Stimulated activated CD8-positive, alpha-beta memory T cell treated with anti-CD3 and anti-CD28 coated beads, Interleukin-7, amount 100 ng/mL, for 1 hour (primary cell): ENCODE results near the gene ARID4B.
"Not testable (repeated sequence)": the region's sequence is repeated elsewhere in the genome, so short reads cannot be mapped to it uniquely, and the experiment has no call there.

ENCODE experiments used
- DNase-seq, 2 donors: peaks; one replicate each; pipeline ENCODE4 v3.0.0-alpha.2; 2020; ENCODE audit warnings: low read depth in 2 of 2

The ARID4B gene, protein sequence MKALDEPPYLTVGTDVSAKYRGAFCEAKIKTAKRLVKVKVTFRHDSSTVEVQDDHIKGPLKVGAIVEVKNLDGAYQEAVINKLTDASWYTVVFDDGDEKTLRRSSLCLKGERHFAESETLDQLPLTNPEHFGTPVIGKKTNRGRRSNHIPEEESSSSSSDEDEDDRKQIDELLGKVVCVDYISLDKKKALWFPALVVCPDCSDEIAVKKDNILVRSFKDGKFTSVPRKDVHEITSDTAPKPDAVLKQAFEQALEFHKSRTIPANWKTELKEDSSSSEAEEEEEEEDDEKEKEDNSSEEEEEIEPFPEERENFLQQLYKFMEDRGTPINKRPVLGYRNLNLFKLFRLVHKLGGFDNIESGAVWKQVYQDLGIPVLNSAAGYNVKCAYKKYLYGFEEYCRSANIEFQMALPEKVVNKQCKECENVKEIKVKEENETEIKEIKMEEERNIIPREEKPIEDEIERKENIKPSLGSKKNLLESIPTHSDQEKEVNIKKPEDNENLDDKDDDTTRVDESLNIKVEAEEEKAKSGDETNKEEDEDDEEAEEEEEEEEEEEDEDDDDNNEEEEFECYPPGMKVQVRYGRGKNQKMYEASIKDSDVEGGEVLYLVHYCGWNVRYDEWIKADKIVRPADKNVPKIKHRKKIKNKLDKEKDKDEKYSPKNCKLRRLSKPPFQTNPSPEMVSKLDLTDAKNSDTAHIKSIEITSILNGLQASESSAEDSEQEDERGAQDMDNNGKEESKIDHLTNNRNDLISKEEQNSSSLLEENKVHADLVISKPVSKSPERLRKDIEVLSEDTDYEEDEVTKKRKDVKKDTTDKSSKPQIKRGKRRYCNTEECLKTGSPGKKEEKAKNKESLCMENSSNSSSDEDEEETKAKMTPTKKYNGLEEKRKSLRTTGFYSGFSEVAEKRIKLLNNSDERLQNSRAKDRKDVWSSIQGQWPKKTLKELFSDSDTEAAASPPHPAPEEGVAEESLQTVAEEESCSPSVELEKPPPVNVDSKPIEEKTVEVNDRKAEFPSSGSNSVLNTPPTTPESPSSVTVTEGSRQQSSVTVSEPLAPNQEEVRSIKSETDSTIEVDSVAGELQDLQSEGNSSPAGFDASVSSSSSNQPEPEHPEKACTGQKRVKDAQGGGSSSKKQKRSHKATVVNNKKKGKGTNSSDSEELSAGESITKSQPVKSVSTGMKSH (N-terminal part only)

DNA sequence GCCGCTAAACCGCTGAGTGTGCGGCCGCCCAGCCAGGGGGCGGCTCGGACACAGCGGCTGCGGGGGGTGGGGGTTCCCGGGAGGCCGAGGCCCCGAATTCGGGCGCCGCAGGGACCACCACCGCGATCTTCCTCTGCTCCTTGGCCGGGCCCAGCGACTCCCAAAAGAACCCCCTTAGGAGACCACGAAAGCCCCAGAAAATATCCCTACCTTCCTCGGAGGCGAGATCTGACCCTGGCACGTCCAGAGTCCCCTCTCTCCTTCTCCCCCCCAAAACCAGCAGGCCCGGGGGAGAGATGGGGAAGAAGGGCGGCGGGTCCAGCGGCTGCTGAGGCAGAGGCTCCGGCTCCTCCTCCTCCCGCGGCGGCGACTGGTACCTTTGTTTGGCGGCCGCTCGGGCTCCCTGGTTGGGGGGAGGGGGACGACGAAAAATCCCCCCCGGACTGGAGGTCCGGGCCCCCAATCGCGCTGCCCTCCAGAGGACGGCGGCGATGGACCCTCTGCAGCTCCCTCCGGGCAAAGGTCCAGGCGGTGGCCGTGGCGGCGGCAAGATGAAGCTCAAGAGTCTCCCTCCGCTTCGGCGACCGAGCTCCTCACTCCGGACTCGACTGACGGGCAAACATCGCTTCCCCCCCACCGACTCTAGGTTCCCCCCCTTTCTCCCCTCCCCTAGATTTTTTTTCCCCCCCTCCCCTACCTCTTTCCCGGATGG is at the start of gene ARID4B:
ARID4B (minus strand) TSS at position 621 of the 712 bp plus-strand sequence. CDS start 1,260 bp downstream, outside the sequence.
- peak in 1 of 2 donors; percentile 49 for DNase-seq

DNA sequence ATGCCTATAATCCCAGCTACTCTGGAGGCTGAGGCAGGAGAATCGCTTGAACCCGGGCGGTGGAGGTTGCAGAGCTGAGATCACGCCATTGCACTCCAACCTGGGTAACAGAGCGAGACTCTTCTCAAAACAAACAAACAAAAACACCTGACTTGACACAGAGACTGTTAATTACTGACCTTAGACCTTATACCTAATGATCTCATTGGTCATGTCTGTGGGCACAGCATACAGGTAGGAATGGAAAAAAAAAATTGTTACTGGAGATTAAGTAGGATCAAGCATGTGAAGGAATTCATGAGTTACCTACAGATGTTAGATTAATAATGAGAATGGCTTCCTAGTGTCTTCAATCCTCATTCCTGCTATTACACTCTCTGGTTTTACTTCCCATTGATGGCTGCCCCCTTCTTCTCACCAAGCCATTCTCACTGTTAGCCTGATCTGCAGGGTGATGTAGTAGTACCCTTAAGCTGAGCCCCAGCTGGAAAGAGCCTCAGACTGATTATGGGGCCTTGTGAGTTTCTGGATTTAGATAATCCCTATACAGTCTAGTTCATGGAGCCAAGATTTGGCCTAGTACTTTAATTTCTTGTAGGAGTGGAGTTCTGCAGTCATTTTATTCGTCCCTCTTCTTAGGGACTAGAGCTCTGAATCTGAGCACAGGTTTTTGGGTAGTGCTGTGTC is 48.1 kb upstream of the ARID4B start:
- DNase-seq, result no peak

DNA sequence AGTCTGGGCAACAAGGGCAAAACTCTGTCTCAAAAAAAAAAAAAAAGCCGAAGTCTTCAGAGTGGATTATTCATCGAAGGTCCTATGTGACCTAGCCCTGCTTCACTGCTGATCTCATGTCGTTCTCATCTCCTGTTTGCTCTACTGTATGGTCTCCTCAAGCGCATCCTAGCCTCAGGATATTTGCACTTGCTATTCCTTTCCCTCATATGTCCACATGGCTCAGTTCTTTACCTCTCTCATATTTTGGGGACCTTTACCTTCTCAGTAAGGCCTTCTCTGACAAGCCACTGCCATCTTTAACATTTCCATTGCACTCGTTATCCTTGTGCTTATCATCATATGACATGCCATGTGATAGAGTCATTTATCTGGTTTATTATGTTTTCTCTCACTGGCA is 41.8 kb upstream of the ARID4B start:
- no peak for DNase-seq

DNA sequence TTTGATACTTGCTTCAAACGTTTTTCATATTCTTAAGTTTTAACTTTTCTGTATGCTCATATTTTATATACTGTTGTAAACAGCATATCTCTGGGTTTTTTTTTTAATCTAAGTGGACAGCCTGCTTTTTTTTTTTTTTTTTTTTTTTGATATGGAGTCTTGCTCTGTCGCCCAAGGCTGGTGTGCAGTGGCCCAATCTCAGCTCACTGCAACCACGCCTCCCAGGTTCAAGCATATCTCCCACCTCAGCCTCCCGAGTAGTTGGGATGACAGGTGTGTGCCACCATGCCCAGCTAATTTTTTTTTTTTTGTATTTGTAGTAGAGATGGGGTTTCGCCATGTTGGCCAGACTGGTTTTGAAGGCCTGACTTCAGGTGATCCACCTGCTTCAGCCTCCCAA is 40.4 kb upstream of the ARID4B start:
- DNase-seq, result no peak

DNA sequence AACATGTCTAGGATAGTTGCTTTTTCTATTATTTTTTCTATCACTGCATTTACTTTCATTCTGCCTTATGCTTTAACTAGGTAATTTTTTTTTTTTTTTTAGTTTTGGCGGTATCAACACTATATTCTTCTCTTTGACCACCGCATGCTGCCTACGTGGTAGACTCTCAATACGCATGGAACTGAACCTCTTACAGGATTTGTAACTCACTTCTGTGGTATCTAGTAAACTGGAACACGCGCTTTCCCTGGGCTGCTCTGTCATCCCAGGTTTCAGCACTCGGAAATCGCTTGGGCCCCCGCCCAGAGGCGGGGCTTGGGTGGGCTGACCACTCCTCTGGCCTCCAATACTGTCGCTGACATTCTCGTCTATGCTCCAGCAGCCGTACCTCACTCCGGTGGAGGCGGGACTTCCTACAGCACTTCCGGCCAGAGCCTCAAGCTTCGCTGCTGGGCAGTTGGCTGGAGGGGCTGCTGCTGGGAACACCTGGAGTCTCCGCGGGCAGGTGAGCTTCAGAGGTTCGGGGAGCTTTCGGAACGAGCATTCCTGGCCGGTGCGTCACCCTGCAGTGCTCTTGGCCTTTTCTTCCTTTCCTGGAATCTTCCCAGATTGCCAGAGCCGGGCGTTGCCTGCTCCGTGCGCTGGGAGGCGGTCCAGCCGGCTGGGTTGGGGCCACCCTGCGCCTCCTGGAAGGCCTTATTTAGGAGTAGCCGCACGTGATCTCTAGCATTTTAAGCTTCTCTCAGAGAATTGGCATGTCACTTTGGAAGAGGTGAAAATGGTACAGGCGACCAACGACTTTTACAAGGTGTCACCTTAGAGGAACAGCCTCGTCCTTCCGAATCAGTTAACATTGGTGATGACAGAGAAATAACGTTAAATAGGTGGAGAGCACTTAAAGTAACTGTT is 39.3 kb upstream of the ARID4B start, which contains the start of gene TBCE:
TBCE (plus strand) TSS at position 428 of the 909 bp plus-strand sequence. CDS start 12,623 bp downstream, outside the sequence.
- peak; percentile 64 to 66 for DNase-seq

DNA sequence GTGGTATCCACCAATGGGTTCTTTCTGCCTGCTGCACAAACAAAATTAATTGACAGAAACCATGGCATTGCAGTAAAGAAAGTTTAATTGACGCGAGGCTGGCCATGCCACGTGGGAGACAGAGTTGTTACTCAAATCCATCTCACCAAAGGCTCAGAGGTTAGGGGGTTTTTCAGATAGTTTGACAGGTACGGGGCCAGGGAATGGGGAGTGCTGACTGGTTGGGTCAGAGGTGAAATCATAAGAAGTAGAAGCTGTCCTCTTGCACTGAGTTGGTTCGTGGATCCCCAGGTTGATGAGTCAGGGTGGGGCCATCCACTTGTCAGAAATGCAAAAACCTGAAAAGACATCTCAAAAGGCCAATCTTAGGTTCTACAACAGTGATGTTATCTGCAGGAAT is 38.3 kb upstream of the ARID4B start:
- DNase-seq, result no peak

DNA sequence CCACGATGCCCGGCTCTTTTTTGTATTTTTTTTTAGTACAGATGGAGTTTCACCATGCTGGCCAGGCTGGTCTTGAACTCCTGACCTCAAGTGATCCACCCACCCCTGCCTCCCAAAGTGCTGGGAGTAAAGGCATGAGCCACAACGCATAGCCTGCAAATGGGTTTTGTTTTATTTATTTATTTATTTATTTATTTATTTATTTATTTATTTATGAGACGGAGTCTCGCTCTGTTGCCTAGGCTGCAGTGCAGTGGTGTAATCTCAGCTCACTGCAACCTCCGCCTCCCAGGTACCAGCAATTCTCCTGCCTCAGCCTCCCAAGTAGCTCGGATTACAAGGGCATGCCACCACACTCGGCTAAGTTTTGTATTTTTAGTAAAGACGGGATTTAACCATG is 36.2 kb upstream of the ARID4B start:
- not testable (repeated sequence) for DNase-seq

DNA sequence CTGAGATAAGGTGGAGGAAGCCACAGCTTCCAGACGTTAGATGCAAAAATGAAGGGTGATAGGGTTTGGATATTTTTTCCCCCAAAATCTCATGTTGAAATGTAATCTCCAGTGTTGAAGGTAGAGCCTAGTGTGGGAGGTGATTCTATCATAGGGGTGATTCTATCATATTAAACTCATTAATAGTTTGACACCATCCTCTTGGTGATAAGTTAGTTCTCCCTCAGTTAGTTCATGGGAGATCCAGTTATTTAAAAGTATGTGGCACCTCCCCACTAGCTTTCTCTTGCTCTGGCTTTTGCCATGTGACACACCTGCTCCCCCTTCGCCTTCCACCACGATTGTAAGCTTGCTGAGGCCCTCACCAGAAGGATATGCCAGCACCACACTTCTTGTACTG is 30.9 kb upstream of the ARID4B start:
- DNase-seq, result no peak

DNA sequence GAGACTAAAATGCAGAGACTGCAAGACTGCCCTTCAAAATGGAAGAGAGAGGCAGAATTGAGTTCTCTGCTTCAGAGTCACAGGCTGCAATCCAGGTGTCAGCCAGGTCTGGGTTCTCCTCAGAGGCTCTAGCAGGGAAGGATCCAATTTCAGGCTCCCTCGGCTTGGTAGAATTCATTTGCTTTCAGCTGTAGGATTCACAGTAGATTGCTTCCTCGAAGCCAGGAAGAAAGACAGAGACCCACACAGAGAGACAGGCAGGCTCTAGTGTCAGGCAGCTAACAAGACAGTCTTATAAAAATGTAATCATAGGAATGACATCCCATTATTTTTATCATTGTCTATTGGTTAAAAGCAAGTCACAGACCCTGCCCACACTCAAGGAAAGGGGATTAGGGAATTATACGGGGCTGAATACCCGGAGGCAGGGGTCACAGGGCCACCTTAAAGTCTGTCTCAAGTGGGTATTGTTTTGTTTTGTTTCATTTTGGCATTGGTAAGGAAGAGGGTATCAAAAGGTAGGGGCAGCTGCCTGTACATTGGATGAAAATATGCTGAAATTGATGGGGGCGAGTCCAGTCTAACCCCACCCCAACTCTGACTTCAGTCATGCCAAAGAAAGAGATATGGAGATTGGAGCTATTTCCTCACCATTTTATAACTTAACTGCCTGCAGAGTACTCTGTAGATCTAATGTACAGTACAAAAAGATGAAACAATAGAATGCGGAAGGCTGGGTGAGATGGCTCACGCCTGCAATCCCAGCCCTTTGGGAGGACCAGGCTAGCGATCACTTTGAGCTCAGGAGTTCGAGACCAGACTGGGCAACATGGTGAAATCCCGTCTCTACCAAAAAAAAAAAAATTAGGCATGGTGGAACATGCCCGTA is 29.8 kb upstream of the ARID4B start:
- no peak for DNase-seq

DNA sequence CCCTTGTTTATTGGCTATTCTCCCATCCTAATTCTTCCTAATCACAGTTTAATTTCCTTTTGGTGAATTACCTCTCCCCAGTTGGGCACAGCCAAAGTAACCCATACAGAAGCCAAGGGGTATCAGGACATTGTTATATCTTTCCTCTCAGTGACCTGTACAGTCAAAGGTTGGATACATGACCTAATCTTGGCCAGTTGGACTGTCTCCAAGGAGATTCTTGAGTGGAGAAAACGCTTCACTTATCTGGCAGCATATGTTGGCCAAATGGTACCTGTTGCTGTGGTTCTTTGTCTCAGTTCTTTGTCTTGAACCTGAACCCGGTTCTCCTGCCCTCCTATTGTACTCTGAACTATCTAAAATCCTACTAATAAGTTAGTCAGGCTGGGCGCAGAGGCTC is 23.9 kb upstream of the ARID4B start:
- no peak for DNase-seq

DNA sequence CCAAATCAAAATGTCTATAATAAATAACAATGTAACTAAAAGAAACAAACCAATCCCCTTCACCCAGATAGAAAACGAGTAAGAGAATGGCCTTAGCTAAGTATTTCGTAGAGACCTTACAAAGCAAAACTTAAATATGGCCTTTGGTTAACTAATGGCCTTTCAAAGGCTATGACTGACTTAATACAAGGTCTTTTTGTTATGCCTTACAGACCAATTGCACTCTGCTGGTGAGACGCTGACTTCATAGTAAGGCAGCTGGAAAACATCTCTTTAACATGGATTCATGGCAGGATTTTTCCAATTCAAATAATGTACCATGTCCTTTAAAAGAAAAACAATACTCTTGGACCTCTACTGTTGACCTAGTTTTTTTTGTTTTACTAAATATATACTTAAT is 23.5 kb upstream of the ARID4B start:
- no peak for DNase-seq

DNA sequence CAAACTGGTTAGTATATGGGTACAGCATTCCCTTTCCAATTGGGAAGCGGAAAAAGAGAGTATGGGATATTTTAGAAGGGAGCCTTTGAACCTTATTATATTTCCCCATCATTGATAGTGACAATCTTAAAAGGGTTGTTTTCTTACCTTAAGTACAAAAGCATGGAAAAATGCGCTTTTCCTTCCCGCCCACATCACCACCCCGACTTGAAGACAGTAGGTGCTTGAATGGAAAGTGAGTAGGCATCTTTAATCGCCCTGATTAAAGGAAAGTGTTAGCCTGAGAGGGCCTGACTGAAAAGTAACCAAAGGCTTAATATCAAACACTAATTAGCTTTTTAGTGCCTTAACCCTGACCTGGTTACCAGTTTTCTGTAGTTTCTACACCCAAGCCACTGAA is 15.7 kb upstream of the ARID4B start:
- no peak for DNase-seq

DNA sequence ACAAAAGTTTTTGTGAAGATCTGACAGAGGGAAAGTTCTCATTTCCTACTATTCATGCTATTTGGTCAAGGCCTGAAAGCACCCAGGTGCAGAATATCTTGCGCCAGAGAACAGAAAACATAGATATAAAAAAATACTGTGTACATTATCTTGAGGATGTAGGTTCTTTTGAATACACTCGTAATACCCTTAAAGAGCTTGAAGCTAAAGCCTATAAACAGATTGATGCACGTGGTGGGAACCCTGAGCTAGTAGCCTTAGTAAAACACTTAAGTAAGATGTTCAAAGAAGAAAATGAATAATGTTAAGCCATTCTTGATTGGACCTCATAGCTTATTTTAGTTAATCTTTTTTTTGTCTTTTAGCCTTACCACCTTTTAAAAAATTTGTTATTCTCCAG is 14.5 kb upstream of the ARID4B start:
- DNase-seq, result no peak

DNA sequence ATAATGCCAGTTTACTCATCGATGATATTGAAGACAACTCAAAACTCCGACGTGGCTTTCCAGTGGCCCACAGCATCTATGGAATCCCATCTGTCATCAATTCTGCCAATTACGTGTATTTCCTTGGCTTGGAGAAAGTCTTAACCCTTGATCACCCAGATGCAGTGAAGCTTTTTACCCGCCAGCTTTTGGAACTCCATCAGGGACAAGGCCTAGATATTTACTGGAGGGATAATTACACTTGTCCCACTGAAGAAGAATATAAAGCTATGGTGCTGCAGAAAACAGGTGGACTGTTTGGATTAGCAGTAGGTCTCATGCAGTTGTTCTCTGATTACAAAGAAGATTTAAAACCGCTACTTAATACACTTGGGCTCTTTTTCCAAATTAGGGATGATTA is 14.1 kb upstream of the ARID4B start:
- no peak for DNase-seq

DNA sequence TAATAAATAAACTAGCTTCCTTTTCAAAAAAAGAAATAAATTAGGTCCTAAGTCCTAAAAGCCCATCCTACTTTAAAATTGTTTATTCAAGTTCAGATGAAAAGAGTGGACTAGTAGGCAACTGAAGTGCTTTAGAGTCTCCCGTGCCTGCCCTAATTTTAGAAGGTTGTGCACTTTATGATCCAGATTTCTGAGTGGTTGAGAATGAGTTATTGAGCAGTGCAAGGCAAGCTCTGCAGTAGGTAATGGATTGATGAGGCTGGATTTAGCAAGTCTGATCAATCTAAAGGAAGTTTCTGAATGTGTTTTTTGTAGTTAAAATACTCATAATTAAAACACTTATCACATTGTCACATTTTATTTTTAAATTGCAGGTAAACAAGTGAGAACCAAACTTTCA is 13.4 kb upstream of the ARID4B start:
- no peak for DNase-seq

DNA sequence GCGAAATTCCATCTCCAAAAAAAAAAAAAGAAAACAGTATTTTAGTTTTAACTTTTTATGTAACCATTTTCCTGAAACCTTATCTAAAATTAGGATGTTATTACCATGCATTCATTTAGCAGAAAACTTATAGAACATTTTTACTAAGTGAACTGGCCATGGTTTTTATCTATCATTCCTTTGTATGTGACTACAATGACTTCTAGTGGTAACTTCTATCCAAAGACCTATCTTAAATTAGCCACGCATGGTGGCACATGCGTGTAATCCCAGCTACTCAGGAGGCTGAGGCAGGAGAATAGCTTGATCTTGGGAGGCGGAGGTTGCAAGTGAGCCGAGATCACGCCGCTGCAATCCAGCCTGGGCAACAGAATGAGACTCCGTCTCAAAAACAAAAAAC is 11.8 kb upstream of the ARID4B start:
- DNase-seq, result no peak

DNA sequence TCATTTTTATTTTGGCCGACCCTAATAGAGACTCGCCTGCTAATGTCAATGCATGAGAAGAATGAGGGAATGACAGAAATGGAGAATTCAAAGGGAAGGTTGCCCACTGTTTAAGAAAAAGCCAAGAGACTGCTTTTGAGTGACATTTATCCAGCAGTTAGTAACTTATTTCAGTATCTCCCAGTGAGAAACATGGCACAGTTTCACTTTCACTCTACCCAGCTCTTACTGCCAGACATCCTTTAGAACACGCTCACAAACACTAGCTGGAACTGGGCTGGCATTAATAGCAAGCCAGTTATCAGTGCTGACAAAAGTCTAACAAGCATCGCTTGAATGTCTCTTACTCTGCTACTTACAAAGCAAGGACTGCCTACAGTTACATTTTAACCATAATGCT is 8.9 kb upstream of the ARID4B start:
- no peak for DNase-seq

DNA sequence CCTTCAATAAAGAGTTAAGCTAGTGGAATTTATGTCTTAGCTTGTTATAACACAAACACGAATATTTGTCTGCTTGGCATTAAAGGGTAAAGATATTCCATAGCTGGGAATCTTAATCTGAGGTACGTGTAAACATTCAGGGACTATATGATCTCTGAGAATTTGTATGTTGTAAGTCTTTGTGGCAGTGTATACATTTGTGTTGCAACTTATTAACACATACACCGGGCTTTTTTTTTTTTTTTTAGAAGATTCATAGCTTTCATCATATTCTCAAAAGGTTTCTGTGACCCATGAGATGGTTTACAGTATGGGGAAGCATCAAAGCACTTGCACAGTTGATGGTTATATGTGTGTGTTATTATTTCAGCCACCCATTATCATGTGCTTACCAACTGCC is 3.4 kb upstream of the ARID4B start:
- no peak for DNase-seq

DNA sequence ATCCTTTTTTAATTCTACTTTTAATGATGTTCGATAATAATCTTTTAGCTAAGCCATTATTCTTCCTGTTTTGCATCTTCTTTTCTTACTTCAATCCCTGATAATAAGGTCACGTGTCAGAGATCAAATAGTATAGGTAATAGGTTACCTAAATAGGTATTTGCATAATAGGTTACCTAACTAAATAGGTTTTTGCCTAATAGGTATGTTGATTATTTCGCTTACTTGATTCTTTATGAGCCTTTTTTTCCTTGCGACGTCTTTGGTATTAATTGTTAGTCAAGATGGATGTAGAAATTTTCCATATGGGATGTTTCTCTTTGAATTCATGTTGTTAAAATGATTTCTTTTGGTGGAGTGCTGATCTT is 2.9 kb upstream of the ARID4B start:
- no peak for DNase-seq
